HG03045 (cell line): Measurements from ENCODE around the gene CCDC86.

ENCODE experiments used
- ATAC-seq: cut with Tn5 transposase; IDR thresholded peaks from one replicate; pipeline ENCODE4 v1.9.1; 2021; ENCODE audit warnings: mild to moderate bottlenecking, moderate library complexity; ENCODE audit not compliant: unreplicated experiment

The CCDC86 gene

GRCh38 chr11:60852117-60852981 is 10.4 kb downstream of the CCDC86 start:
- ATAC-seq: no peak

DNA sequence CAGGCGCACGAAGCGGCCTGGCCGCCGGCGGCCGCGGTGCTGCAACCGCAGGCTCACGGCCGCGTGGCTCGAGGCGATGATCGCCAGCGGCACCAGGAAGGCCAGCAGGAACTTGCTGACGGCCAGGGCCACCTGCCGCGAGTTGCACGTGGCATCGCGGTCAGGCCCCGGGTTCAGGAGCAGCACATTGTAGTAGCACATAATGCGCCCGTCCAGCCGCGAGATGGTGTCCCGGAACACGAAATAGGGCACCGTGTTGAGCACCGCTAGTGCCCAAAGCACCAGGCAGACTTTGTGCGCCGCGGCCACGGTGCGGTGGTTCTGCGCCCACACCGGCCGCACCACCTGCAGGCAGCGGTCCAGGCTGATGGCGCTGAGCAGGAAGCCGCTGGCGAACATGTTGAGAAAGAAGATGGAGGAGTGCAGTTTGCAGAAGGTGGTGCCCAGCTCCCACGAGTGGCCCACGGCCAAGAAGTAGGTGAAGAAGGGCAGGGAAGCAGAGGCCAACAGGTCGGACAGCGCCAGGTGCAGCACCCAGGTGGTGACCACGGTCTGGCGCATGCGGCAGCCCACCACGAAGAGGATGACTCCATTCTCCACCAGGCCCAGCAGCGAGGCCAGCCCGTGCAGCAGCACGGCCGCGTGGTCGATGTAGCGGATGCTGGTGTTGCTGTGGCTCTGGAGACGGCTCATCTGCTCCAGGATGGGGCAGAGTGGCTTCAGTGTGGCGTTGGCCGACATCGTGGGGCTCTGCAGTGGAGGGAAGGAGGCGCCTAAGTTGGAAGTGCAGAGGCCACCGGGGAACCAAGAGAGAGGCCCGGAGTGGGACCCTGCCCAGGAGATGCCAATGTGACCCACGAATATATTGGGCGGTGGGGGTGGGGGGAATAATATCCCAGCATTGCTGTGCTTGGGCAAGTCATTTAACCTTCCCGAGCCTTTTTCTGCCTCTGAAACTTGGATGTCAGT is 11.4 kb downstream of the CCDC86 start:
- ATAC-seq: no peak

DNA sequence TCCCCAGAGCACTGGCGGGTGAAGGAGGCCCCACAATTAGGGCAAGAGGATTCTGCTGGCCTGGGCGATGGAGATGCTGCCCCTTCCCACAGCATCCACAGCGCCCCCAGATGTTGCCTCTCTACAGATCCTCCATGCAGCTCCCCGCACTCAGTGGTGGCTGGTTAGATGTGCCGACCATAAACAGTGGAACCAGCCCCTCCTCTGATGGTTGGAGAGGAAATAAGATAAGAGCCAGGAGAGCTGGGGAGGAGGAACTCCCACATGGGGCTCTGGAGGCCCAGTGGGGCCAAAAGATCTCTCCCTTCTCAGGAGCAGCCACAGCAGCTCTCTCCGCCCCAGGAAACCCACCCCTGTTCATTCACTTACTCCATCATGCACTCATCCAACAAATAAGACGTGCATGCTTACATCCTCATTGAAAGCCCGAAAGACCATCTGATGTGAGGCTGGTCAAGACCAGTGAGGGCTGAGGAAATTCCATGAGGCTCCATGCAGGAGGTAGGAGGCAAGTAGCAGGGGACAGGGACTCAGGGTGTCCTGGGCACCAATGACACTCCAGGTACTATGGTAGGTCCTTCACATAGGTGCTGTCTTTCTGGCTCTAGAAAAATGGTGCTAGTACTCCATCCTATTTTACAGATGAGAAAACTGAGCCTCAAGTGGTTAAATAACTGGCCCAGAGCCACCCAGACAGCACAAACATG is 12.4 kb downstream of the CCDC86 start:
- ATAC-seq: no peak

GRCh38 chr11:60854847-60855725 is 13.2 kb downstream of the CCDC86 start:
- no peak for ATAC-seq

- no peak for ATAC-seq
Measured at GRCh38 chr11:60855726-60856633, 14.1 kb downstream of the CCDC86 start, which contains the start of gene PTGDR2. TSS of gene PTGDR2 (minus strand) at chr11:60855950. CDS start at chr11:60853722, 2,228 bp downstream.

- no peak for ATAC-seq
Measured at GRCh38 chr11:60857378-60858232, 15.7 kb downstream of the CCDC86 start.

DNA sequence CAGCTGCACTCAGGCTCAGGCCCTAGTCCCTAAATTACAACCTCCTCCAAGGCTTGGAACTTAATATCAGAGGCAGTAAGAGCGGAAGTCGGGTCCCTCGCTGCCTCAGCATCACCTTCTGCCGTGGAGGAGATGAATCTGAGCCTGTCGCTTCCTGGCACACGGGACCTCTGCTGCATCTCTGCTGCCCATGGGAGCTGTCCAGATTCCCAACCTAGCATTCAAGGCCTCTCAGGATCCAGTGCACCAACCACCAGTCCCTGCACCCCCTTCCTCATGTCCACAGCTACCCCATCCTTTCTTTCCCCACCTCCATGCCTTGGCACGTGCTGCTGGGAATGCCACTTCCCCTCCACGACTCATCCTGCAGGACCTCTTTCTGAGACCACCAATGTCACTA is 16.3 kb downstream of the CCDC86 start:
- no peak for ATAC-seq

DNA sequence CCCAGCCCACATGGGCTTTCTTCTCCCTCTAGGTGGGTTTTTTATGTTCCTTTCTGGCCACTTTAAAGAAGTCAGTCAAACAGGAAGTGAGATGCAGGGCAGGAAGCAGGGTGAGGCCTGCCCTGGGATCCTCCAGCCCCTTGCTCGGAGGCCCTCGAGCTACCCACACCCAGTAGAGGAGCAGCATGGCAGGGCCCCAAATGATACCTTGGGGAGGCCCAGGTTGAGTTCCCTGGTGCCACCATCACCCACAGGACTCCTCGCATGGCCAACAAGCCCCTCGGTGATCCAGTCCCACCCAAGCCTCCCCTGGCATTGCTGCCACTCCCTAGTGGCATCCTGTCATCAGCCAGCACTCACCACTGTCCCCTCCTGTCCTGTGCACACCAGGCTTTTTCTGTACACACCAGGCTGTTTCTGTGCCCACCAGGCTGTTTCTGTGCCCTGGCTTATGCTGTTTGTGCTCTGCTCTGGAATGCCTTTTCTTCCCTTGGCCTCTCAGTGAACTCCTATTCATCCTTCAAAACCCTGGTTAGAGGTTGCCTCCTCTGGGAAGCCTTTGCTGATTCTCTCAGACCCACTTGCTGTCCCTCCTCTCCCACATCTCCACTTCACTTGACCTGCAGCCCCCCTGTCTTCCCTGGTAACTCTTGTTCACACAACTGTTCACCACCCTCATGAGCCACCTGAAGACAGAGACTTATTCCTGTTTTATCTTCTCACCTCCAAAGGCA is 17.0 kb downstream of the CCDC86 start:
- no peak for ATAC-seq

DNA sequence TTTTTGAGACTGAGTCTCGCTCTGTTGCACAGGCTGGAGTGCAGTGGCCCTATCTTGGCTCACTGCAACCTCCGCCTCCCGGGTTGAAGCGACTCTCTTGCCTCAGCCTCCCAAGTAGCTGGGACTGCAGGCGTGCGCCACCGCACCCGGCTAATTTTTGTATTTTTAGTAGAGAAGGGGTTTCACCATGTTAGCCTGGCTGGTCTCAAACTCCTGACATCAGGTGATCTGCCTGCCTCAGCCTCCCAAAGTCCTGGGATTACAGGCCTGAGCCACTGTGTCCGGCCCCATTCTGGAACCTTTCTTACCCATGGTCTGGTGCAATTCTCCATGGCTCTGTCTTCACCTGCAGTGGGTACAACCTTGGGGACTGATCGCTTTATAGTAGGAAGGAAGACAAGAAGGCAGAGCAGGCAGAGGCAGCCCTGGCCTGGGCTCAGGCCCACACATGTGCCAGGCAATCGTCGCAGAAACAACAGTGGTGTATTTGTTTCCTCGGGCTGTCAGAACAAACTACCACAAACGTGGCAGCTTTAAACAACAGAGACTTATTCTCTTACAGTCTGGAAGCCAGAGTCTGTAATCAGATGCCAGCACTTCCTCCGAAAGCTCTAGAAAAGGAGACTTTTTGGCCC is 17.8 kb downstream of the CCDC86 start:
- no peak for ATAC-seq

GRCh38 chr11:60860943-60861342 is 19.0 kb downstream of the CCDC86 start:
- ATAC-seq: no peak

DNA sequence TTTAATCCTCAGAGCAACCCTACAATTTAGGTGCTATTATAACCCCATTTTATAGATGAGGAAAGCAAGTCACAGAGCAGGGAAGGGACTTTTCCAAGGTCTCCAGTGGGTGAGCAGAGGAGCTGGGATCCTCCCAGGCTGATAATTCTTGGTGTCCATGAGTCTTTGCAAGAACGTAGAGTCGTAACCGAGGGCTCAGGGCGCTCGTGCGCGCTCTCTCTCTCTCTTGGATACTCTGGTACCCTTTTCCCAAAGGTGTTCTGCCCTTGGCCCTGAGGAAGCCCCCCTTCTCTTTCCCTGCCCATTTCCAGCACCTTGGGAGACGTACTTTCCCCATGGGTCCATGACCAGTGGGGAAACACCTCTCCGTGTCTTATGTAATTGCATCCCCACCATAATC is 20.3 kb downstream of the CCDC86 start:
- no peak for ATAC-seq

- ATAC-seq: no peak
Measured at GRCh38 chr11:60863550-60864521, 21.9 kb downstream of the CCDC86 start.

DNA sequence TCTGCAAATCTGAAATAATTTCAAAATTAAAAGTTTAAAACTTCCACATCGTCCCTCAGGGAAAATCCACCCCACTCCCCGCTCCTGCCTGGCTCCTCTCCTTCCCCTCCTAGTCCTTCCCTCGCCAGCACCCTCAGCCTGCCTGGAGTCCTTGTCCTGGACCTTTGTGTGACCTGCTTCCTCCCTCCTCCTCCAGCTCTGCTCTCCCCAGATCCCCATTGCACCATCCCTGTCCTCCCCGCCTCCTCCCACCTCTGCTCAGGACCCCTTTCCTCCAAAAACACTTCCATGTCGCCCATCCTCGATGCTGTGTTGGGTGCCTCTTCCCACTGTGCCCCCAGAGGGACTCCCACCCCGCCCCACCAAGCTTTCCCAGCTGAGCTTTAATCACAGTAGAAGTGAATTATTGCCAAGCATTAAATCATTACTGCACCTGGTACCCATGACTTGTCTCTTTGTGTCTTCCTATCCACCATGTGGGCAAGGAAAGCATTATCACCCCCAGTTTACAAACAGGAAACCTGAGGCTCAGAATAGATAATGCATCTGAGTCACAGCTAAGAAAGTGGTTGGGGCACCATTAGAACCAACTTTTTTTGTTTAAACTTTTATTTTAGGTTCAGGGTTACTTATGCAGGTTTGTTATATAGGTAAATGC is 23.1 kb downstream of the CCDC86 start:
- no peak for ATAC-seq

DNA sequence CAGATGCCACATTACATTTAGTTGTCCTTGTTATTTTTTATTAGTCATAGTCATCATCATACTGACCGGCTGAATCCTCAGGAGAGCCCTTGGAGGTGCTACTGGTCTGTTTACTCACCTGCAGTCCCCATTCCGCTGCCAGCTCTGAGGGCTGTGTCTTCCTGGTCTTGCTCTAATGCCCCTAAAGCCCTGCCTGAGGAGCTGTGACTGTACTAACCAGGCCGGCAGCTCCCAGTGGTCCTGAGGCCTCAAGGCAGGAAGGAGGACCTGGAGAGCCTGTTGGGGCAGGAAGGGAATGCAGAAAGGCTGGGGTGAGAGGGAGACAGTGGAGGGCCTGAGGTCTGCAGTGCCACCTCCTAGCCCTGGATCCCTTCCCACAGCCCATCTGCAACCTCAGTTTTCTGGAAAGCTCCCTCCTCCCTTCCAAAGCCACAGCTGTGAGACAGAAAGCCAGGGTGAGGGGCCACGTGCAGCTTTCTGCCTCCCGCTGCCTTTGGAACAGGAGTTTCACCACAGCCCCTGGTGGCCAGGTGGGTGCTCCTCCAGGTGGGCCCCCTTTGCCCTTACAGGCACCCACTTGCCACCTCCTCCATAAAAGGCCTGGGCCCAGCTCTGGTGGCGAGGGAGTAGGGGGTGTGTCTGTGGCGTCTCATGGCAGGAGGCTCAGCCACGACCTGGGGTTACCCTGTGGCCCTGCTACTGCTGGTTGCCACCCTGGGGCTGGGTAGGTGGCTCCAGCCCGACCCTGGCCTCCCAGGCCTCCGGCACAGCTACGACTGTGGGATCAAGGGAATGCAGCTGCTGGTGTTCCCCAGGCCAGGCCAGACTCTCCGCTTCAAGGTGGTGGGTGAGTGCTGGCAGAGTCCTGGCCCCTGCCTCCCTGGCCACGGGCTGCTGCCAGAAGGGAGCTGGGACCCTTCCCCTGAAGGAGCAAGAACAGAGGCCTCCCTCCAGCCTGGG is 25.3 kb downstream of the CCDC86 start, which contains the start of gene ZP1:
Gene ZP1, plus strand, starts transcription at position 632 of the 960 bp plus-strand sequence. Its CDS starts 20 bp downstream, at position 652.
- ATAC-seq: no peak
